Colon (tissue), 2 donors: ENCODE measurements around the gene EIF4G3.
"Not testable (repeated sequence)": the region's sequence is repeated elsewhere in the genome, so short reads cannot be mapped to it uniquely, and the experiment has no call there.

ENCODE experiments used
- FAIRE-seq: peaks from 2 replicates; lab custom pipeline; 2012; peaks lifted over from hg19 to GRCh38; lab: Jason Lieb, UNC
- donor health status: control.
- donor health status: control.

Gene EIF4G3

DNA sequence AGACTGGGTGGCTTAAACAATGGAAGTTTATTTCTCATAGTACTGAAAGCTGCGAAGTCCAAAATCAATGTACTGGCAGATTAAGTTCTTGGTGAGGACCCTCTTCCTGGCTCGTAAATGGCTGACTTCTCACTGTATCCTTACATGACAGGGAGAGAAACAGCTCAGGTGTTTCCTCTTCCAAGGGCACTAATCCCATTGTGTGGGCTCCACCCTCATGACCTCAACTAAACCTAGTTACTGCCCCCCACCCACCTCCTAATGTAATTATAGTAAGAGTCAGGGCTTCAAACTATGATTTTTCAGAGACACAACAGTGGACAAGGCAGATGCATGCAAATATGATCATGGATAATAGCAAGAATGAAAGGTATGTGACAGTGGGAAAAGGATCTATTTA lies 308.4 kb downstream of the EIF4G3 start:
- FAIRE-seq: no peak

DNA sequence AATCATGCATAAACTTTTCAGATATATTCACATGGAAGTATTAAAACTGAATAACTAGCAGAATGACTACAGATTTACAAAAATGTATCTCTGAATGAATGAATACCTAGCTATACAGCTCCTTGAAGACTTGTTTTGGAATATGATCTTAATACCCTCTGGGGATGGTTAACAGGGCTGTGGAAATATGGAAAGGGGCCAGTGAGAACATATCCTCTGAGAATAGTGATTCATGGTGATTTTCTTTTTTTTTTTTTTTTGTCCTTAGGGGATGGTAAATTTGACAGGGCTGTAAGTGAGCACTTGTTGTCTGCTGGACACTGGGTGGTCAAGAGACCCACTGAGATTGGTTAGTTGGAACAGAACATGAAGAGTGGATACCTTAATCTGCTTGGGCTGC lies 308.9 kb downstream of the EIF4G3 start:
- no peak for FAIRE-seq

DNA sequence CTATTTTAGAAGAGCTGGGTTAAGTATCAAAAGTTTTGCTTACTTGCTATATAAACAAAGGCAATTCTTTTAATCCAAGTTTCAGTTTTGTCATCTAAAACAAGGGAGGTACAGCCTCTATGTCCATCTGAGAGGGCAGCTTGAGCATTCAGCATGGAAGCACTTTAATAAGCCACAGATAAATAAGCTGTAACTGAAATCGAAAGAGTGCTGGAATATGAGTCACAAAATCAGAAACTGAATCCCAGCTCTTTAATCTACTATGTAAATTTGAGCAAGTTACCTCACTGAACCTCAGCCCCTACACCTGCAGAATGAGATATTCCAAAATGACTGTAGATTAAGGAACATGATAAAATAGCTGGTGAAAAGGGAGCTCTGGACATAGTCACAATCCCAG lies 309.6 kb downstream of the EIF4G3 start:
- no peak for FAIRE-seq

DNA sequence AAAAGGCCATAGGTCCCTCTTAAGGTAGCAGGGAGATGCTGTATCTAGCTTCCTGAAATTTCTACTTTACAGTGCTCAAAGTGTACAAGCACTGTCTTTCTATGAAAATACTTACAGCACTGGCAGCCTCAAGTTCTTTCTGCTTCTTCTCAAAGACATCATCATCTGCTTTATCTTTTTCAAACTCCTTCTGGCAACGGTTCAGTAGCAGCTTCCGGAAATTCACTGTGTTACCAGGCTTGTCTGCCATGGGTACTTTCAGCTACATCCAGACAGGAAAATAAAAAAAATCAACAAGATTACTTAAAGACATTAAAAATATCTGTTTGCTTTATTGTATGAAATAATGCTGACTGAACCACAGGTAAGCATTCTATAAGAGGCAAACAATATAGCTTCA lies 311.7 kb downstream of the EIF4G3 start:
- no peak for FAIRE-seq

DNA sequence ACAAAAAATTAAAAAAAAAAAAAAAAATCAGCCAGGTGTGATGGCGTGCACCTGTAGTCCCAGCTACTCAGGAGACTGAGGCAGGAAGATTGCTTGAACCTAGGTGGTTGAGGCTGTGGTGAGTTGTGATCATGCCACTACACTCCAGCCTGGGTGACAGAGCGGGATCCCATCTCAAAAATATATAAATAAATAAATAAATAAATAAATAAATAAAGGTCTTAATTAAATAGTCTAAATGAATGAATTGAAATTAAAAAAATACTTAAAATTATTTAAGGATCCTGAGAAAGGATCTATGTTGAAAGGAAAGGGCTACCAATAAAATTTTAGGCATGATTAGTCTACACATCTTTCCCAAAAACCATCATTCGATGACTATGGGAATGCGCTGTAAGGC lies 322.2 kb downstream of the EIF4G3 start:
- FAIRE-seq: no peak

DNA sequence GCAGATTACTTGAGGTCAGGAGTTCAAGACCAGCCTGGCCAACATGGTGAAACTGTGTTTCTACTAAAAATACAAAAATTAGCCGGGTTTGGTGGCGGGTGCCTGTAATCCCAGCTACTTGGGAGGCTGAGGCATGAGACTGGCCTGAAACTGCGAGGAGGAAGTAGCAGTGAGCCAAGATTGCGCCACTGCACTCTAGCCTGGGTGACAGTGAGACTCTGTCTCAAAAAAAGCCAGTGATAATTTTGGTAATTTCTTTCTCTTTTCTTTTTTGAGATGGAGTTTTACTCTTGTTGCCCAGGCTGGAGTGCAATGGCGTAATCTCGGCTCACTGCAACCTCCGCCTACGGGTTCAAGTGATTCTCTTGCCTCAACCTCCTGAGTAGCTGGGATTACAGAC lies 324.9 kb downstream of the EIF4G3 start:
- FAIRE-seq: not testable (repeated sequence)

DNA sequence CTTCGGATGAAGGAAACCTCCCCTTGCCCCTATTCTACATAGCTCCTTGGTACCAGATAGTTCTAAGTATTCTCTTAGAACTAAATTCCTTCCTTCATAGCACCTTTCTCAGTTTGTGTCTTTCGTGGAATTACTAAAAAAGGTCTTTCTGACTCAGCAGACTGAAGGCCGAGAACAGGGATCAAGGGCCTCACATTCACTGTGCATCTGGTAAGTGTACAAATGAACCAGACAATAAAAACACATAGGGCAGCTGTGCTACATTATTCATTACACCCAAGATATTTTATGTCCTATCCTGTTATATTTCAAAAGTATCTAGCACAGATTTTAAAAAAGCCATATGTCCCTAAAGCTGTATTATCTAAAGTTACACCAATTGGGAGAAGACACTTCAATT lies 326.7 kb downstream of the EIF4G3 start:
- no peak for FAIRE-seq

DNA sequence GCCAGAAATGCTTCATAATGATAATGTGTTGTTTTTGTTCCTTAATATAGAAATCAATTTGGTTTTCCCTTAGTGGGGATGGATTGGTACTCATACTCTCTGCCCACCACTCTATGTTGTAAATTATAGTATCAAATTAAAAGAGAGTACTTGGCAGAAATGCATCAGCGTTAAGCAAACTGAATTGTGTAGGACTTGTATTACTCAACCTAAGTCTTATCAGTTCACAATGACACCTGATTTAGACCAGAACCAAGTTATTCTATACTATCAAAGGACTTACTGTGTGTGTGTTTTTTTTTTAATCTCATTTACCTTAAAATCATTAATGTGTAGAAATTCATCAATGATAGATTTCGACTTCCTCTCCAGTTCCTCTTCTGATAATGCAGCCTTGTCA lies 327.6 kb downstream of the EIF4G3 start:
- no peak for FAIRE-seq

DNA sequence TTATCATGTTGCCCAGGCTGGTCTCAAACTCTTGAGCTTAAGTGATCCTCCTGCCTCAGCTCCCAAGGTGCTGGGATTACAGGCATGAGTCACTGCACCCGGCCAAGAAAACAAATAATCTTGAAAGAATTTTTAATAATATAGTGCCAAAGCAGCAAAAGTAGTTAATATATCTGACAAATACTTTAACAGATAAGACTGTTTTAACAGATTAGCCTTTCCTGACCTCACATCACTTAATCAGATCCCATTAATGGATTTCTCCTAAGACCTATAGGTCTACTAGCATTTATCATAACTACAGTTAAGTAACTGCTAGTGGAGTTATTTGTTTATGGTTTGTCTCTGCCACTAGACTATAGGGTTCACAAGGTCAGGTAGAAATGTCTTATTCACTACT lies 328.5 kb downstream of the EIF4G3 start:
- FAIRE-seq: no peak

DNA sequence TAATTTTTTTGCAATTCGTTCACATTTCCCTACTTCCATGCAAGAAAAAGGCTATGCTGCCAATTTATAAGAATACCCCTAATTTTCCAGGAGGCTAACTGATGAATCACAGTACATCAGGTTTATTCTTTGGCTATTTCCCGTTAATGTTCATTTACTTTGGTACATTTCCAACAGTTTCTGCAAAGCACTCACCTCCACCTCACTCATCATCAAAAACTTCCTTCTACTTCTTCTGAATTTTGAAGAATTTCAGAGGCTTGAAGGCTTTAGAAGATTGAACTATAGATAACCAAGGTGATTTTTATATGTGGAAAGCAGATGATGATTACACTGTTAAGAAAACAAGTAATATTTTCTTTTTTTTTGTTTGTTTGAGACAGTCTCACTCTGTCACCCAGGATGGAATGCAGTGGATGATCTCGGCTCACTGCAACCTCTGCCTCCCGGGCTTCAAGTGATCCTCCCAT lies 329.1 kb downstream of the EIF4G3 start:
- no peak for FAIRE-seq

DNA sequence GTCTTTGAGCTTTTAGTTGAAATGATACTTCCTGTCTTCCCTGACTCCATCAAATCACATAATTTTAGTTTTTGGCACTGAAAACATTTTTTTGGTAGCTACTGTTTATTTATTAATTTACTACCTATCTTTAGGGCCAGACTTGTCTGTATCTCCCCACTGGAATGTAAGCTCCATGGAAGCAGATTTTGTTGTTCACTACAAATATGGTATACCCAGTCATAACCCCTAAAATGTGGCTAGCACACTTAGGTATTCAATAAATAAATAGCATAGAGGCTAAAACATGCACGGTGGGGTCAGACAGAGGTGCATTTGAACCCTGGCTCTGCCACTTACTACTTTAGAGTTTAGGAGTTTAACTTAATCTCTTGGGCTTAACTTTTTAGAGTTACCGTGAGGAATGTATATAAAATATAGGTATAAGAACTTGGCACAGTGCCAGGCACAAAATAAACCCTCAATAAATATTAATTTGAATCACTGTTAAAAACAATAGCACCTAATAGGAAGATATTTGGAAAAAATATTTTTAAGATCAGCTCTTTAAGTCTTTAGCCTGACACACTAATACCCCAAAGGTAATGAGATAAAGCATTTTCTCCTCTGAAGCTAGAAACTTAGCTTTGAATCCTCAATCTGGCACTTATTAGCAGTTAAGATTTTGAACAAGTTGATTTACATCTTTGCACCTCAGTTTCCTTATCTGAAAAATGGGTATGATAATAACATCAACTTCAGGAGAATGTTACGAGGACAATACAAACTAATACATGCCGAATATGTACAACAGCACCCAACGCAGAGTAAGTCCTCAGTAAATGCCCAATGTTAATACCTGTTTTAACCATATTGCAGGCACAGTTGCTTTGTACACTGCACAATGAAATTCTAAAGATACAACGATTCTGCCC lies 330.0 kb downstream of the EIF4G3 start:
- no peak for FAIRE-seq

DNA sequence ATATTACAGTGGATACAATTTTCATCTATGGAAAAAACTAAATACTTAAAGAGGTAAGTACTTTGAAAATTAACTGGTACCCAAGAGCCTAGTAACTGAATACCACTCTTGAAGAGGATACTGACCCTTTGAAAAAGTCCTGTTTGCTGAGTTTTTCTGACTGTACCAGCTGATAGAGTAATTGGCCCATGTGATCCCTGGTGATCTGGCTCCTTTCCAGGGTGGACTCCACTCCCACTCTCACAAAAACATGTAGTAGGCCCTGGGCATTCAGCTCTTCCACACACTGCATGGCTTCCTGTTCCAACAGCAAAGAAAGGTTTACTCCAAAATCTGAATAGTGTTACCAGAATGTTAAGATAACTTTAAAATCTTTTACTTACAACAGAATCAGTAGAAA lies 336.0 kb downstream of the EIF4G3 start:
- no peak for FAIRE-seq

DNA sequence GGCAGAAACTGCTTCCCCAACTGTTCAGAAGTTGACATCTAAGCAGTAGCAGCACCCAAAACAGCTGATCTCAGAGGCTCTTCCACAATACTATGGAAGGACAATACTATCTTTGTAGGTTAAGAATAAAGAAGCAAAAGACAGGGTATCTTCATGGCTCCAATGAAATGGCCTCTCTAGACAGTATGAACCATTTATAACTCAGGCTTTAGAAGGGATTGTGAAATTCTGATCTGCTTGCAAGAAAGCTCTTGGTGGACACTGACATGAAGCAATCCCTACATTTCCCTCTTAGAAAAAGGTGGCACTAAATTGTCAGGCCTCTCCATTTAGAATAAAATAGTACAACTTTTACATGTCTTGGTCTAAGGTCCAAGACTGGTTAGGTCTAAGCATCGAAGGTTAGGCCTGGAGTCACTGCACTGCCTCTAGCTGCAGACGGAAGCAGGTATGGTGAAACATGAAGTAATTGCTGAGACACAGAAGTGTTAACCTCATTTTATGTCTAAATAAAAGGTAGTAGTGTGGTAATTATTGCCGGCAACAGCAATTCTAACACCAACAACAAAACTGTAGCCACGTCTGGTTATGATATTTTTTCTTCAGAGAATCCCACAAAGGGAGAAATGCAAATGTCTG lies 339.0 kb downstream of the EIF4G3 start:
- no peak for FAIRE-seq

DNA sequence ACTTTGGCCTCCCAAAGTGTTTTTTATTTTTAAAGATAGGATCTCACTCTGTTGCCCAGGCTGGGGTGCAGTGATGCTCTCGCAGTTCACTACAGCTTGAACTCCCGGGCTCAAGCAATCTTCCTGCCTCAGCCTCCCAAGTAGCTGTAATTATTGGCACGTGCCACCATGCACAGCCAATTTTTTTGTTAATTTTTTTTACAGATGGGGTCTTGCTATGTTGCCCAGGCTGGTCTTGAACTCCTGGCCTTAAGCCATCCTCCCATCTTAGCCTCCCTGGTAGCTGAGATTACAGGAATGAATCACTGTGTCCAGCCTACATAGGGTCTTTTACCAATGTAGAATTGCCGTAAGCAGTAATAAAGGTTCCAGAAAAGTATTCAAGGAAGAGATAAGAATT lies 340.5 kb downstream of the EIF4G3 start:
- FAIRE-seq: no peak

DNA sequence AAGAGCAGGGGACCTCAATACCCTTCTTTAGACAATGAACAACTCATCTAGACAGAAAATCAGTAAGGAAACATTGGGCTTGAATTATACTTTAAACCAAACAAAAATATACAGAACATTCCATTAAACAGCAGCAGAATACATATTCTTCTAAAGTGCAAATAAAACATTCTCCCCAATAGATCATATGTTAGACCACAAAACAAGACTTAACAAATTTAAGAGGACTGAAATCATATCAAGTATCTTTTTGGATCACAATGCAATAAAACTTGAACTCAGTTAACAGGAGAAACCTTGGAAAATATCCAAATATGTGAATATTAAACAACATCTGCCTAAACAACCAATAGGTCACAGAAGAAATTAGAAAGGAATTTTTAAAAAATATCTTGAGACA lies 341.9 kb downstream of the EIF4G3 start:
- no peak for FAIRE-seq

DNA sequence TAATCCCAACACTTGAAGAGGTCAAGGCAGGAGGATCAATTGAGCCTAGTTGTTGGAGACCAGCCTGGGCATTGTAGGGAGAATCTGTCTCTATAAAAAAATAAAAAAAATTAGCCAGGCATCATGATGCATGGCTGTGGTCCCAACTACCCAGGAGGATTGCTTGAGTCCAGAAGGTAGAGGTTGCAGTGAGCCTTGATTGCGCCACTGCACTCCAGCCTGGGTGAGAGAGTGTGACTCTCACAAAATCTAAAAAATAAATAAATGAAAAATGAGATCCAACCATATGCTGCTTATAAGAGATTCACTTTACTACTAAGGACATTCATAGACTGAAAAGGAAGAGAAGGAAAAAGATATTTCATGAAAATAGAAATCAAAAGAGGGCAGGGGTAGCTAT lies 342.5 kb downstream of the EIF4G3 start:
- FAIRE-seq: no peak

DNA sequence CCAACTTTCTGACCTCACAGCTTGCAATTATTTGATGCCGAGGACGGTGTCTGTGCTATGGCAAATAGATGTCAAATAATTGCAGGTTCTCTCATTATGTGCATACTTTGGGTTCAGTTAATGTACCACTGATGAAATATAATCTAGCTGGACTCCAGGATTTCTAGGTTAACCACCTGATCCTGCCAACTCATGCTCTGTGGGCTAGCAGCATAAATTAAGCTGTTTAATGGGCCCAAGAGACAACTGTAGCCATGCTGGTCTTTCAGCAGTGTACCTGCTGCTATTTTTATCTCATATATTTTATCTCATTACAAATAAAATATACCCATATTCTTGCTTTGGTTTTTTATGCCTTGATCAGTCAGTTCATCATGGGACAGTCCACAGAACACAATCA lies 346.3 kb downstream of the EIF4G3 start:
- FAIRE-seq: no peak

DNA sequence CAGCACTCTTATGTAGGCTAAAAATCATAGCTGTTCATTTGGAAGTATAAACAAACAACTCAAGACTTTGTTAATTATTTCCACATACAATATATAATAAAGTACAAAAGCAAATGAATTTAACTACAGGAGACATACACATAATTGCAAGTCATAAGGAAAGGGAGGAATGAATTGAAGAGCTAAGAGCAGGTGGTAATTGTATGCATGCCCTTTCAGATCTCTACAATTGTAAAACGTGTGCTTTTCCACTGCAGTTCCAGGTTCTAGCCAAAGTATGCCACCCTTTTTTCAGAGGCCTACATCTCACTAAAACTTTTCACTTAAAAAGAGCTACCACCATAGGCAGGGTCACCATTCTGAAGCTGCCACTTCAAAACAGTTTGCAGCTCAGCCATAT lies 346.8 kb downstream of the EIF4G3 start:
- FAIRE-seq: no peak

DNA sequence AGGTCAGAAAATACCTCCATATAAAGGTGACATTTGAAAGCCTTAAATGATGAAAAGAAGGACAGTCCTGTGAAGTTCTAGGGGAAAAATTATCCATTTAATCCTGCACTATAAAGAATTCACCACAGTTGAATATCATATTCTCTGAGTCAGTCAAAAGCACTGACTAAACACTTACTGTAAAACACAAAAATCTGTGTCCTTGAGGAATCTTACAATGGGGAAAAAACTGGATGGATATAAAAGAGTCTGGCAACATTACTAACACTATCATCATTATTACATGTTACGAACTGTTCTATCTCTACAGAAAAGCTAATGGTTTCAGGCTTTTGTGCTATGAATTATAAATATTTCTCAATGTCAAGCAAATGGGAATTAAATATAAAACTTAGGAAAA lies 347.2 kb downstream of the EIF4G3 start:
- FAIRE-seq: no peak

DNA sequence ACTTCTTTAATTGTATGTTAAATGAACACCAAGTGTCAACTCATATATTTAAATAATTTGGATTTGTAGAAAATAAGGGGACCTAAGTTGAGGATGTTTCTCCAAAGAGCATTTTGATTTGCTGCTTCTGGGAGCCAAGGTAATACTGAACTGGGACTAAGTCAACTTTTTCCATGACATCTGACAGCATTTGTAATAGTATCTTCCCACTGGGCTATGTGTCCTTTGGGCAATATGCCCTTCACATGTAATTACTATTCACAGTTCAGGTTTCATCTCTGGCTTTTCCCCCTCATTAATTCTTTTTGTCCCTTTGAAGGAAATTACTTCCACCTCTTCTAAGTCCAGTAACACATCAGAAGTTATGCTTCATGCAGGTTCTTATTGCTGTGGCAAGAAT lies 352.9 kb downstream of the EIF4G3 start:
- FAIRE-seq: no peak

DNA sequence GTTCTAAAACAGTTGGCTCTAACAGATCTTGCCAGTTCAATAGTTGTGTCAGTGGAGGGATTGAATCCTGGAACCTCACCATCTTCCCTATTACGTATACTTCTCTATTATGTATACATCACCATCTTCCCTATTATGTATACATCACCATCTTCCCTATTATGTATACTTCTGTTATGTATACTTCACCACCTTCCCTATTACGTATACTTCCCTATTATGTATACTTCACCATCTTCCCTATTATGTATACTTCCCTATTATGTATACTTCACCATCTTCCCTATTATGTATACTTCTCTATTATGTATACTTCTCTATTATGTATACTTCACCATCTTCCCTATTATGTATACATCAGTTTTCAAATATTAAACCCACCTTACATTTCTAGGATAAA lies 355.2 kb downstream of the EIF4G3 start:
- FAIRE-seq: no peak

DNA sequence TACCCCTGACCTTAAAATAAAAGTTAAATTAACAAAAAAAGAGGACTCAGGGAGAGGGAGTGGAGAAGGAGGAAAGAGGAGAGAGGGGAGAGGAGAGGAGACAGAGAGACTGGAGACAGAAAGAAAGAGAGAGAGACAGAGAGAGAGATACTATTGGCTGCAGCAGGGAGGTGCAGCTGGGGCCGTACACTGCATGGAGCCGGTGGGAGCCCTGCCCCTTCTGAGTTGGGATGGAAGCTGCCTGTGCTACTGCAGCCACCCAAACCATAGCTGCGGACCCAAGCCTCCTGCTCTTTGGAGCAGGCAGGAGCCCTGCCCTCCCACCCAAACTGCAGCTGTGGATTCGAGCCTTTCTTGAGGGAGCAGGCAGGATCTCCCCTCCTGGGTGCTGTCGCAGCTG lies 356.9 kb downstream of the EIF4G3 start:
- no peak for FAIRE-seq

DNA sequence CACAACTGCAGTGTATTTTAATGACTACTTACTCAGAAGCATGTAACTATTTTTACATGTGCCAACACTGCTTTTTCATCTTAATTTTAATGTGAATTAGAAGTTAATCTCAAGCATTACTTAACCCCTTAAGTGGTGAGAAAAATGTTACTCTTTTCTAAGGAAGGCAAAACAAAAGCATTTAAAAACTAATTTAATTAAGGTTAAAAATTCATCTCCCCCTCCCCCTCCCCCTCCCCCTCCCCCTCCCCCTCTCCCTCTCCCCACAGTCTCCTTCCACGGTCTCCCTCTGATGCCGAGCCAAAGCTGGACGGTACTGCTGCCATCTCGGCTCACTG lies 362.2 kb downstream of the EIF4G3 start:
- no peak for FAIRE-seq

DNA sequence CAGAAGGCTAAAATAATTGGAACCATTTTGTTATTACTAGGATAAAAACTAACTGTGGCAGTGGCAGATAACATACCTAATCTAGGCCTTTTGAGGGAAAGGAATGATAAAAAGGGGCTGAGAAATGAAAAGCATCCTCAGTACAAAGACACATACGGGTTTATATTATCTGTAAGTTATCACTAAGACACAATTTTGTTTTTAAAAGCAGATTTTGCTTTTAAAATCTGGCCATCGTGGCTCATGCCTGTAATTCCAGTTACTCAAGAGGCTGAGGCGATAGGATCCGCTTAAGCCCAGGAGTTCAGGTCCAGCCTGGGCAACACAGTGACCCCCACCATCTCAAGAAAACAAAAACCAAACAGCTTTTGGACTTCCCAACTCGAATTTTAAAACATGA lies 364.8 kb downstream of the EIF4G3 start:
- no peak for FAIRE-seq
